HG03432 (cell line): ENCODE data around the gene TRIM8.
"Not testable (repeated sequence)": the region's sequence is repeated elsewhere in the genome, so short reads cannot be mapped to it uniquely, and the experiment has no call there.

Experiments used
- ATAC-seq: cut with Tn5 transposase; IDR thresholded peaks from one replicate; pipeline ENCODE4 v1.9.1; 2021; ENCODE audit warnings: mild to moderate bottlenecking, moderate library complexity; ENCODE audit not compliant: unreplicated experiment

TRIM8 gene

DNA sequence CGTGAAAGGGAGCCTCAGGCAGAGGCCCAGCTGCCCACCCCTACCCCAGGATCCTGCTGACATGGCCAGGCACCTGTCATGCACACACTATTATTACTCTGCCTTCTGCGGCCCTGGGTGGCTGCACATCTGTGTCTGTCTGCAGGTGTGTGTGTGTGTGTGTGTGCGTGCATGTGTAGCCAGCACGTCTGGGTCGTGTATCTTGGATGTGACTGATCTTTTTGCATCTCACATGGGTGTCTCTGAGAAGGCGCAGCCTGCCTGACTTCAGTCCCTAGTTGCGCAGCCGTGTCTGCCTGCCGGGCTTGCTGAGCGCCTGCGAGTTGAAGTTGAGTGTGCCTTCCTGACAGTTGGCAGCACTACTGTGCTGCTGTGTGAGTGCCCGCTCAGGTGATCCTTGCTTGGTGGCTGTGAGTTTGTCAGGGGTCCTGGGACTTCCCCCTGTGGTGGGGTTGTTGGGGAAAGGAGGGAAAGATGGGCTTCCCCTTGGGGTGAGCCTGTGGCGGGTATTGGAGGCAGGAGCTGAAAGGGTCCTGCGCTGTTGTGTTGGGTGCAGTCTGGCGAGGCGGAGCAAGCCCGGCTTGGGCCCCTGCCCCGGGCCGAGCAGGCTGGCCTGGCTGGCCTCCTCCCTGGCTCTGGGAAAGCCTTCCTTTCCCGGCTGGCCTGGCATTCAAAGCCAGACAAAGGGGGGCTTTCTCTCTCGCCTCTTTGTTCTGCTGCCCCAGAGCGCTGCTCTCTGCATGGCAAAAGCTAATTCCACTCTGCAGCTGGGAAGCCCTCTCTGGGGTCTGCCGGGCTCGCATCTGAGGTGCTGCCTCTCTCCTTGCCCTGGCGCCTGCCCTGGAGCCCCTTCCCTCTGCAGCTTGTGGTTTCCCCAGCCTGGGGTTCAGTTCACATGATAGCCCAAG is 4.9 kb downstream of the TRIM8 start:
- ATAC-seq = no peak

DNA sequence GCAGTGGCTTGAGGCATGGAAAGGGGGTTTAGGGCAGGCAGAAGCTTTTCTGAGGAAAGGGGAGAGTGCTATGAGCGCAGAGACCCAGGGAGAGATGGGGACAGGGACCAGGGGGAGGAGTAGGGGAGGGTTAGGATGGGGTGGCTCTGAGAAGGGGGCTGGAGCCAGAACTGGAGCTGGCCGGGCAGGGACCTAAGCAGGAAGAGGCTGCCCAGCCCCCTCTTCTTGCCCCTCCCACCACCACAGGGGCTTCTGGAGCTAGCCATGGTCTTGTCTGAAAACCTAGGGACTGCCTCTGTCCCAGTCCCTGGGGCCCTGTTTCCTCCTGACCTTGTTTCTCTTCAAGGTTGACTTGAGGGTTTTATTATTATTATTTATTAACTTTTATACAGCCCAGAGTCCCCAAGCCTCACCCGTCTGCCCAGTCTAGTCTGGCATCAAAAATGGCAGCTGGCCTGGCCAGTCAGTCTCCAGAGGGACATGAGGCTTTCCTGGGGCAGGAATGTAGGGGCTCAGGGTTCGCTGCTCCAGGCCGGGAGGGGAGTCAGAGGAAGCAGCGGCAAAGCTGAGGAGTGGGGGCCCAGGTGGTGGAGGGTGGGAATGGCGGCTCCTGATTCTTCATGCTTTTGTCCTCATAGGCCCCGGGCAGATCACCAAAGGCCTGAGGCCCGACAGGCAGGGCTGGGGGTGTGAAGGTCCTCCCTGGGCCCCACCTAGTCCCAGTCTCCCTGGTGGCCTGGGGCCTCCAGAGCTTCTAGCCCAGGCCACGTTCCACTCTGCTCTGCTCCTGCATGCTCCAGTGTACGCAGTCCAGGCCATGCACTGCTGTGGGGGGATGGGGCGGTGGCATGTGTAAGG is 5.7 kb downstream of the TRIM8 start:
- ATAC-seq = no peak

DNA sequence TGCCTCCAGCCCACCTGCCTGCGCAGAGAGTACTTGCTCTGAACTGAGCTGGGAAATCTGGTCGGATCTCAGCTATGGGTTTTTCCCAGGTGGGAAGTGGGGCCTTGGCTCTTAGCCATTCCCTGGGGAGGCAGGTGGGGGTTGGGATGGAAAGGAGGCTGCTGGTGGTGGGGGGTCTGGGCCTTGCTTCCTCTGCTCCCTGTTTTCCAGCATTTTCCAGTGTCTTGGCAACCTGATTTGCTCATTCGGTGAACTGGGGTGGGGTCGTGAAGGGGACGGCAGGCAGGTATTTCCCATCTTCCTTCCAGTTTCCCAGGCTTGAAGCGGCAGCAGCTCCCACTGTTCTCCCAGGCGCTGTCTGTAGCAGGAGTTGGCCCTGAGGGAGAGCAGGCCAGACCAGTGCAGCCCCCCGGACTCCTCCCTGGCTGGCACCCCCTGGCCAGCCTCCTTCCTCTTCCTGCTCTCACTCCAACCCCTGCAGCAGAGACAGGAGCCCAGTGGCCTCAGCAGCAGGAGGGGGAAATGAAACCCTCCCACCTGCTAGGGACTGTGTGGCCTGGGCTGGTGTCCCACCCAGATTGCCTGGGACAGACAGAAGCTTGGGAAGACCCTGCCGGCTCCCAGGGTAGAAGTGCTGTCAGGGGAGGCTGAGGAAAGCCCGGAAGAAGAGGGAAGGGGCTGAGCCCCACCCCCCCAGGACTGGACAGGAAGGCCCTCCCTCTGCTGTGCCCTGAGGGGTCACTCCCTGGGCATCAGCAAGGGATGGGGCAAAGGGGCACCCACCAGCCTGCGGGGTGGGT is 6.6 kb downstream of the TRIM8 start:
- no peak for ATAC-seq

DNA sequence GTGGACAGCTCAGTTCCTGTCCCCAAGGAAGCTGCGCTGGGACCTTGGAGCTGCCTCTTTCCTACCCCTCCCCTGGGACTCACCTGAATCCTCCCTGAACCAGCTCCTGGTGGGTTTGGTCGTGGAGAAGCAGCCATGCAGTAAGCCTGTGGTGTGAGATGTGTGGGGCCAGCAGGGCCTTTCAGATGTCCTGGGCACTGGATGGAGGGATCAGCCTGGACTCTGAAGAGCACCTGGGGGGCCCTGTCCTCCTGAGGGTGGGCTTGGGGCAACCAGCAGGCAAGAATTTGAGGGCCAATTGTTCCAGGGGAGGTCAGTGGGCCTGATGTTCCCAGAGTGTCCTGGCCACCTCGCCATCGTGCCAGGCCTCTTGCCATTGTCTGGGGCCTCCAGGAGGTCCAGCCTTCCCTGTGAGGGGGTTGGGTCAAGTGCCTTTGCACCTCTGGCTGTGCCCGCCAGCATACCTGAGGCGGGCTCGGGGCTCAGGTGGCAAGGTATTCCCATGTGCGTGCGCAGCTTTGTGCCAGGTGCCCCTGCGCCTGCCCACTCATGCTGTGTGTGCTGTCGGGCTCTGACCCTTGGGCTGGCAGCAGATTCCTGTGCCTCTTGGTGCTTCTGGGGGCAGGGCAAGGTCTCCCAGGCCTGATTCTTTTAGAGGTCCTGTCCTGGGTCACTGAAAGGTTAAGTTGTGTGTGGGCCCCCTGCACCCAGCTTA is 7.3 kb downstream of the TRIM8 start:
- ATAC-seq = no peak

DNA sequence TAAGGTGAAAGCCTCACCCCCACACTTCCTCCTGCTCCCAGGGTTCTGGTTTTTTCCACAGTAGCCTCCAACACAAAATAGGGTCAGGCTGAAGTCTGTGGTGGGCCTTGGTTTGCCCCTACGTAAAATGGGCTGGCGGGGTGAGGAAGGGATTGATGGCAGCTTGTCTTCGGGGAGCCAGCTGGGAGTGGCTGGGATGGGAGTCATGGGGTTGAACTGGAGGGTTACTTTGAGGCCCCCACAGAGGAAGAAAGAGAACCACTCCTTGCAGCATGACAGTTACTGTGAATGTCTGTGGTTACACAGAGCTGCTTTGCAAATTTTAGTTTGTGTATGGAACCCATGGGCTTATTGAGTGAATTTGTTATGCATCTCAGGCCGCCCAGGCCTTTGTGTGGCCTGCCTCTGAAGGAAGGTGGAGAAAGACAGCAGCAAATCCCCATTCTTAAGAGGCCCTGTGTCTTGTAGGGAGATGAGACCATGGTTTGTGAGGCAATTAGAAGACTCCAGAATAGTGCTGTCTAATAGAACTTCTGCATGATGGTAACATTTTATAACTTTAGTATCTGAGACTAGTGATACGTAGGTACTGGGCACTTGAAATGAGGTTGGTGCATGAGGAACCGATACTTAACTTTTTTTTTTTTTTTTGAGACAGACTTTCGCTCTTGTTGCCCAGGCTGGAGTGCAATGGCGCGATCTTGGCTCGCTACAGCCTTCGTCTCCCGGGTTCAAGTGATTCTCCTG is 8.1 kb downstream of the TRIM8 start:
- peak; percentile 48 for ATAC-seq

DNA sequence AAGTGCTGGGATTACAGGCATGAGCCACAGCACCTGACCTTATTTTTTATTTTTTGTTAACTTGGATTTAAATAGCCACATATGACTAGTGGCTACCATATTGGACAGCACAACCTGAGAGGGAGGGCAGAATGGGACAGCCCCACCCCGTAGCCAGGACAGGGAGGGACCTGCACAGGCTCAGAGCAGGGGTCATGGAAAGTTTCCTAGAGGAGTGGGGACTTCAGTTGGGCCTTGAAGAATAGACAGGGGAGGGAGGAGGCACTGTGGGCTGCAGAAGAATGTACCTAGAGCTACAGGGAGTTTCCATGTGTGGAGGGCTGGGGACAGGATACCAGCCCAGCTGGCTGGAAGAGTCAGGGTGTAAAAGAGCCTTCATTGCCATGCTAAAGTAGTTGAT is 8.8 kb downstream of the TRIM8 start:
- no peak for ATAC-seq

DNA sequence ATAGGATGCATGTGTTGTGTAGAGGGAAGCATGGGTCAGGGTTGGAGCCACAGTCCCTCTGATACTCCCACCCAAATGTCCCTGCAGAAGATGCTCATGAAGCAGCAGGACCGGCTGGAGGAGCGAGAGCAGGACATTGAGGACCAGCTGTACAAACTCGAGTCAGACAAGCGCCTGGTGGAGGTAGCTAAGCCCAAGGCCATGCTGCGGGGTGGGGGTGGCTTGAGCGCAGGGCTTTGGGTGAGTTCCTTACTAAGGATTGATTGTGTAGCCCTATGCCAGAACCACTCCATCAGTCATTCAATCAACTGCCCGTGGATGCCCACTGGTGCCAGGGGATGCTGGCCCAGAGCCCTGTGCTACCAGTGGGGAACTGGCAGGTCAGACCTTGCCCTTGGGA is 10.3 kb downstream of the TRIM8 start:
- no peak for ATAC-seq

DNA sequence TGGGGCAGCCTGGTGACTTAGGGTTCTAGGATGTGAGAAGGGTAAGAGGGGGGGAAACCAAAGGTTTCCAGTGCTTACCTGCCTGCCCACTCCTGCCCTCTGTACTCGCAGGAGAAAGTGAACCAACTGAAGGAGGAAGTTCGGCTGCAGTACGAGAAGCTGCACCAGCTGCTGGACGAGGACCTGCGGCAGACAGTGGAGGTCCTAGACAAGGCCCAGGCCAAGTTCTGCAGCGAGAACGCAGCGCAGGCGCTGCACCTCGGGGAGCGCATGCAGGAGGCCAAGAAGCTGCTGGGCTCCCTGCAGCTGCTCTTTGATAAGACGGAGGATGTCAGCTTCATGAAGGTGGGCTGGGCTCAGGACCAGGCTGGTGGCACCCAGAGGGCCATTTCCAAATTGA is 10.7 kb downstream of the TRIM8 start:
- ATAC-seq = no peak

DNA sequence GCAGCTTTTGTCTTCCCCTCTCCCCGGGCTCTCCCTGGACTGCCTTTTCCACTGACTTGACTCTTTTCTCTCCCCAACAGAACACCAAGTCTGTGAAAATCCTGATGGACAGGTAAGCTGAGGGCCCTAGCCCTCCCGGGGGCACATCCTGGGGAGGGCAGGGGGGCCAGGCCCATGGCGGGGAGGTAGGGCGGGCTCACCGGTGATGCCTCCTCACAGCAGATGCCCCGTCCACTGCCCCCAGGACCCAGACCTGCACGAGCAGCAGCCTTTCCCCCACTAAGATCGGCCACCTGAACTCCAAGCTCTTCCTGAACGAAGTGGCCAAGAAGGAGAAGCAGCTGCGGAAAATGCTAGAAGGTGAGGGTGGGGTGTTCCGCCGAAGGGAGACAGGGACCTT is 11.7 kb downstream of the TRIM8 start:
- no peak for ATAC-seq

DNA sequence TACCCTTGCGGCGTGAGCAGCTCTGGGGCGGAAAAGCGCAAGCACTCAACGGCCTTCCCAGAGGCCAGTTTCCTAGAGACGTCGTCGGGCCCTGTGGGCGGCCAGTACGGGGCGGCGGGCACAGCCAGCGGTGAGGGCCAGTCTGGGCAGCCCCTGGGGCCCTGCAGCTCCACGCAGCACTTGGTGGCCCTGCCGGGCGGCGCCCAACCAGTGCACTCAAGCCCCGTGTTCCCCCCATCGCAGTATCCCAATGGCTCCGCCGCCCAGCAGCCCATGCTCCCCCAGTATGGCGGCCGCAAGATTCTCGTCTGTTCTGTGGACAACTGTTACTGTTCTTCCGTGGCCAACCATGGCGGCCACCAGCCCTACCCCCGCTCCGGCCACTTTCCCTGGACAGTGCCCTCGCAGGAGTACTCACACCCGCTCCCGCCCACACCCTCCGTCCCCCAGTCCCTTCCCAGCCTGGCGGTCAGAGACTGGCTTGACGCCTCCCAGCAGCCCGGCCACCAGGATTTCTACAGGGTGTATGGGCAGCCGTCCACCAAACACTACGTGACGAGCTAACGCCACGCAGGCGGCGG is 12.6 kb downstream of the TRIM8 start:
- ATAC-seq = no peak

DNA sequence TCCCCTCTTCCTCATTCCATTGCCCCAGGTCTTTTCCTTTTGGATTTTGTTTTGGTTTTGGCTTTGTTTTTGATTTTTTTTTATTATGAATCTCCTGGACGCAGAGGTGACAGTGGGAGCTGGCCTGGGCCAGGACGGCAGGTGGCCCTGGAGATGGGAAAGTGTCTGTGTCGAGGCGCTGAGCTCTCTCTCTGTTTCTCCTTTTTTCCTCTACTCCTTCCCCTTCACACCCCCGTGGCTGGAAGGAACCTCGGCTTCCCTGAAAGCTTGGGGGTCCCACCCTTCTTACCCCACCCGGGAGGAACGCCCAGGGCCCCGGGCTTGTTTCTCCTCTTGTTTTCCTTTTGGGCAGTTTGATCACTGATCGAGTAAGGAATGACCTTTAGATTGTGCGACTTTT is 13.2 kb downstream of the TRIM8 start:
- ATAC-seq = no peak

DNA sequence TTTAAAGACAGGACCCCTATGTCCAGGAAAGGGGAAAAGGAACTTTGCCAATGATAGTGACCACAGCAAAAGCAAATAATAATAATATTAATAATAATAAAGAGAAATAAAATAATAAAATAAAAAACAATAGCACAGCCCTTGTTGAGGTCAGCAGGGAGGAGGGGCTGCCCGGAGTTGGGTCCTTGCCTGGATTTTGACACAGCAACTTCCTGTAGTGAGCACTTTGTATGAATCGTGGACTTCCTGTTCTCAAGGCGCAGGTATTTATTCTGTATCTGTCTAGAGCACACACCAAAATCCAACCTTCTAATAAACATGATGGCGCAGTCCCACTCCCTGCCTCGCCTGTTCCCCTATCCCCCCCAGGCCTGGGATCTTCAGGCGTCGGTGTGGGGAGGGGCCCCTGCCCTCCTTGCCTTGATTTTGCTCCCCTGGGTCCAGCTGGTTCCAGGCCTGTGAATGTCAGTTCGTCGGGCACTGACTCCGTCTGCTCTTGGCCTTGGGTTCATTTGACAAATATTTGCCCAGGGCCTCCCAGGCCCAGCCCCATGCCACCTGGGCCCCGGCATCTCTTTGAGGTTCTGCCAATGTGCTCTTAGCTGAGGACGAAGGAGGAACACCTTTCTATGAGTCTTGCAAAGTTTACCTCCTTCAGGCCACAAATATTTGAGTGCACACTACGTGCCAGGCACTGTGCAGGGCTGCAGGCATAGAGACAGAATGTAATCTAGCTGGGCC is 13.9 kb downstream of the TRIM8 start:
- no peak for ATAC-seq

DNA sequence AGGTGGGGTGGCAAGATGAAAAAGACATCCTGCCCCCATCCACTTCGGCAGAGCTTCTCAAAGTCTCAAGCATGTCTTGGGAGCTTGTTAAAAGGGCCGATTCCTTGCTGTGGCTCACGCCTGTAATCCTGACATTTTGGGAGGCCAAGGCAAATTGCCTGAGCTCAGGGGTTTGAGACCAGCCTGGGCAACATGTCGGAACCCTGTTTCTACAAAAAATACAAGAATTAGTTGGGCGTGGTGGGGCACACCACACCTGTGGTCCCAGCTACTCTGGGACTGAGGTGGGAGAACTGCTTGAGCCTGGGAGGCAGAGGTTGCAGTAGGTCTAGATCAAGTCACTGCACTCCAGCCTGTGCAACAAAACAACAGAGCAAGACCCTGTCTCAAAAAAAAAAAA is 14.5 kb downstream of the TRIM8 start:
- no peak for ATAC-seq

DNA sequence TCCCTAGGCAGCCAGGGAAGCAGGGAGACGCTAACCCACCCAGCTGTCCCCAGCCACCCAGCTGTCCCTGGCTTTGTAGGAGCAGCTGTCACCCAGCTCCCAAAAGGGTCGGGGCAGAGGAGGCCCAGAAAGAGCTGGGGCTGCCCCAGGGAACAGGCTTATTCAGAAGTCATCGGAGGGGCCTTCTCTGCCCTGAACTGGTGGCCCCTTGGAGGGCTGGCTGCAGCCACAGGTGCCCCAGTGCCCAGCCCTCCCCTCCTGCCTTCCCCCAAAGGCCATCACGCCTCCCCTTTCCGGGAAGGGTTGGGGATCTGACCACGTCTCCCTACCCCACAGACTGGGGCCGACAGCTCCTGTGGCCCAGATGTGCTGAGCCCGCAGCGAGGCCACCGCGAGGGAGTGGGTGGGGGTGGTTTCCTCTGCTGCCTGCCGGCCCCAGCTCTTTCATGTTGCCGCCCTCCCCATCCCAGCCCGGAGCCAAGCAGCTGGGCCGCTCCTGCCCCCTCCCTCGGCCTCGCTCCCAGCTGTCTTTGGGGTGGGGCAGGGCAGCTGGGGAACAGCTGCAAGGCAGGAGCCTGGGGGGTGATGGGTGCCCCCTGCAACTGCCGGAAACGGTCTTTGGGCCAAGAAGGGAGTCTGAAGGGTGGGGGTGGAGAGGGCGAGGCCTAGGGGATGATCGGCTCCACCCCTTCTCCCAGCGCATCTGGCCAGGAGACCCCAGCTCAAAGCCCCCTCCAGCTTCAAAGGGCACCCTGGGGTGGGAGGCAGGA is 16.8 kb downstream of the TRIM8 start:
- ATAC-seq = peak; percentile 93

DNA sequence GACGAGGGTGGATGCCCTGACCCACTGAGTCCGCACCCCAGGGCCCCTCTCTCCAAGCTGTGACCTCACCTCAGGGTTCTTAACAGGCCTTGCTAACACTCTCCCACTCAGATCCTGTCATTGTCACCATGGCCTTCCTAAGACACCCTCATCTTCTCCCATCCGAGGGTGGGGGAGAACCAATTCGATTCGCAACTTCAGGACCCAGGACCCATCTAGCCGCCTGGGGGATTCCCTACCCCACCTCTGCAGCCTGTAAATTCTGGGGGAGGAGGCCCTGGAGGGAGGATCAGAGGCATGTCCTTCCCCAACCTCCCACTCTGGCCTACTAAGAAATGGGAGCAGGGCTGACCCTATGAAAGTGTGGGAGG is 17.4 kb downstream of the TRIM8 start:
- peak; percentile 20 for ATAC-seq

DNA sequence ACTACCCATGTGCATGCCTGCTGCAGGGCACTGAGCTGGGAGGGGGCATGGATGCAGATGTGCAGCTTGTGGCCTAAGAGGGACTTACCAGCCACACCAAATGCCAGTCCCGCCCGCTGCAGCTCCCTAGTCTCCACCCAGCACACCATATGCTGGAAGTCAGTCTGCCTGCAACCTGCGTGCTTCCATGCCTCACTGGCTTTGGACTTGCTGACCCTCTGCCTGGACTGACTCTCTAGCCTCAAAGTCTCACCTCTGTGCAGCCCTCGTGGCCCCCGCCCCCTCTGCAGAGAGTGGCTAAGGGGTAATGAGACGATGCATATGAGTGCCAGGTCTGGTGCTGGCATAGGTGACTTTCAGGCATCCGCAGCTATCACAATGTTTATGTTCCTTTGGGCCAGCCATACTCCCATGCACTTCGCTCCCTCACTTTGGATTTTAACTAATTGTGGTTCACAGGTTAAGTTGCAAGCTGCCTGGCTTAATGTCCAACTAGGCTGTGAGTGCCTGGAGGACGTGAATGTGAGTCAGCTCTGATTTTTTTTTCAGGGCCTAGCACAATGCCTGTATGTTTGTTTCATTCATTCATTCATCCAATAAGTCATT is 21.7 kb downstream of the TRIM8 start:
- ATAC-seq = no peak

DNA sequence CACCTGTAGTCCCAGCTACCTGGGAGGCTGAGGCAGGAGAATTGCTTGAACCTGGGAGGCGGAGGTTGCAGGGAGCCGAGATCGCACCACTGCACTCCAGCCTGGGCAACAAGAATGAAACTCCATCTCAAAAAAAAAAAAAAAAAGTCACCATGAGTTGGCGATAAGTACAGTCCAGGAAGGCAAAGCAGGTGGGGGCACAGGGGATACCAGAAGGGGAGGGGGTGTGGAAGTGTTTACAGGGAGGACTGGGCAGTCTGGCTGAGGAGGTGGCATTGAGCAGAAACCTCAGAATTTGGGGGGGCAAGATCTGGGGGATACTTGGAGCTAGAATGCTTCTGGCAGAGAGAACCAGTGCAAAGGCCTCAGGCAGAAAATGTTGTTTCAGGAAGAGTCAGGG is 23.1 kb downstream of the TRIM8 start:
- ATAC-seq = not testable (repeated sequence)
